Ovary (tissue), 3 donors: ENCODE results near the gene PROM2.

Source experiments
- POLR2A ChIP-seq: fragments of 450-650 bp; IDR thresholded peaks from one replicate; pipeline ENCODE4 v1.6.1; 2017; ENCODE audit warnings: antibody characterized with exemption, mild to moderate bottlenecking, moderate library complexity
- TF ChIP-seq, protein P1 (sequence below), 3 donors: fragments of 450-650 bp in 2 of 3; fragments of 200-600 bp in 1 of 3; IDR thresholded peaks; one replicate each; pipeline versions ENCODE4 v1.5.1 to v1.8.0; 2016 to 2022; ENCODE audit warnings: antibody characterized with exemption in 3 of 3, mild to moderate bottlenecking in 1 of 3
- donor health status: DM: no; HTN: no; CAD: no.

DNA sequence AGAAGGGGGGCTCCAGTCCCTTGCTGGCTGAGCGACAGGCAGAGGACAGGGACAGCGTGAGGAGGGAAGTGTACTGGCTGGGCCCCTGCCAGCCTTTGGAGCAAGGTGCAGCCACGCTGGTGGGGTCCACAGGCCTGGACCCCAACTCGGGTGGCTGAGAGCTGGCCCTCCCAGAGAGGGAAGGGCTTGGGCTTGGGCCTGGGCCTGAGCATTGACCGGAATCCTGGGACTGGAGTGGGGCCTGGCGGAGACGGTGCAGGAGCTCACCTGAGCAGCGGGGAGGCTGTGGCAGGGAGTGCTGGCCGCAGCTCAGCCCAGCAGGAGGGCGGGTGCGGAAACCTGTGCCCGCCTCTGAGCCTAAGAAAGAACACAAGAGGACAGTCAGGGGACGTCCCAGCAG lies 50.8 kb downstream of the PROM2 start:
- TF ChIP-seq, protein P1, sequence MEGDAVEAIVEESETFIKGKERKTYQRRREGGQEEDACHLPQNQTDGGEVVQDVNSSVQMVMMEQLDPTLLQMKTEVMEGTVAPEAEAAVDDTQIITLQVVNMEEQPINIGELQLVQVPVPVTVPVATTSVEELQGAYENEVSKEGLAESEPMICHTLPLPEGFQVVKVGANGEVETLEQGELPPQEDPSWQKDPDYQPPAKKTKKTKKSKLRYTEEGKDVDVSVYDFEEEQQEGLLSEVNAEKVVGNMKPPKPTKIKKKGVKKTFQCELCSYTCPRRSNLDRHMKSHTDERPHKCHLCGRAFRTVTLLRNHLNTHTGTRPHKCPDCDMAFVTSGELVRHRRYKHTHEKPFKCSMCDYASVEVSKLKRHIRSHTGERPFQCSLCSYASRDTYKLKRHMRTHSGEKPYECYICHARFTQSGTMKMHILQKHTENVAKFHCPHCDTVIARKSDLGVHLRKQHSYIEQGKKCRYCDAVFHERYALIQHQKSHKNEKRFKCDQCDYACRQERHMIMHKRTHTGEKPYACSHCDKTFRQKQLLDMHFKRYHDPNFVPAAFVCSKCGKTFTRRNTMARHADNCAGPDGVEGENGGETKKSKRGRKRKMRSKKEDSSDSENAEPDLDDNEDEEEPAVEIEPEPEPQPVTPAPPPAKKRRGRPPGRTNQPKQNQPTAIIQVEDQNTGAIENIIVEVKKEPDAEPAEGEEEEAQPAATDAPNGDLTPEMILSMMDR (IDR thresholded peaks at IDR 0.05) = no peak
- TF ChIP-seq POLR2A = no peak
